HG03039 (cell line): Measurements from ENCODE around the gene OAF.

Experiments used
- ATAC-seq: cut with Tn5 transposase; IDR thresholded peaks from one replicate; pipeline ENCODE4 v1.9.1; 2021; ENCODE audit warnings: mild to moderate bottlenecking, moderate library complexity; ENCODE audit not compliant: unreplicated experiment

The OAF gene

DNA sequence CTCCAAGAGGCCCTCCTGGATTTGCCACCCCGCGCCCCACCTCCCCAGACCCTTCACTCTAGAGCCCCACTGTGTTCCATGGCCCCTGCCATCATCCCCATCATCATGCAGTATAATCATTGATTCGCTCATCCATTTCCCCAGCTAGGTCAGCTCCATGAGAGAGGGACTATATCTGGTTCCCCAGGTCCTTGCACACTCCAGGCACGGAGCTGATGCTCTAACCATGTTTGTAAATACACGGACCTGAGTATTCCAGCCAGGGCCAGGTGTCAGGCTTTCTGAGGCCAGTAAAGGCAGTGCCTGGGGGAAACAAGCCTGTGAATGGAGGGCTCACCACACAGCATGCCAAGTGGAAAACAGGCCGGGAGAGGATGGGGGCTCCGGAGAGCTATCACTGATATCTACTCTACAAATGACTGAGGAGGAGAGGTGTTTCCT lies 27.1 kb upstream of the OAF start:
- ATAC-seq, result no peak

DNA sequence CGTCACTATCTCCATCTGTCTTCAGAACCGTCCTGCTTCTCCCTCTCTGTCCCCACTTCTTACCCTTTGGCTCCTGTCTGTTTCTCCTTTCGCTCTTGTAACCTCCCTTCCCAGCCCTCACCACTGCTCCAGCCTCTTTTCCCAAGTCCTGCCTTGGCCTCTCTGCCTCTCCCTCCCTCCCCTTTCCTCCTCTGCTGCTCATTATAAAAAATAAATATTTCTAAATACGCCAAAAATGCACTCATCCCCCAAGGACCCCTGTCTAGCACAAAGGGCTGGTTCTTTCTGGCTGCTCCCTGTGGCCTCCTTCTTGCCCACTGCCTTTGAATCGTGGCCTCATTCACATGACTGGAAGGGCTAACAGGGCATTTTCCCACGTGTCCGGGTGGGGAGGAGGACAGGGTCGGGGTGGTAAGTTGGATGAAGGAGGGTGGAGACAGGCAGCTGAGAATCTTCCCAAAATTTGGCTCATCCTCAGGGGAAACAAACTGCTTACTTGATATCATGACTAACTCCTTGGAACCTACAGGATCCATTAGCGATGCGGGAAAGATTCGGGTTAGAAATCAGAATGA lies 26.4 kb upstream of the OAF start:
- no peak for ATAC-seq

DNA sequence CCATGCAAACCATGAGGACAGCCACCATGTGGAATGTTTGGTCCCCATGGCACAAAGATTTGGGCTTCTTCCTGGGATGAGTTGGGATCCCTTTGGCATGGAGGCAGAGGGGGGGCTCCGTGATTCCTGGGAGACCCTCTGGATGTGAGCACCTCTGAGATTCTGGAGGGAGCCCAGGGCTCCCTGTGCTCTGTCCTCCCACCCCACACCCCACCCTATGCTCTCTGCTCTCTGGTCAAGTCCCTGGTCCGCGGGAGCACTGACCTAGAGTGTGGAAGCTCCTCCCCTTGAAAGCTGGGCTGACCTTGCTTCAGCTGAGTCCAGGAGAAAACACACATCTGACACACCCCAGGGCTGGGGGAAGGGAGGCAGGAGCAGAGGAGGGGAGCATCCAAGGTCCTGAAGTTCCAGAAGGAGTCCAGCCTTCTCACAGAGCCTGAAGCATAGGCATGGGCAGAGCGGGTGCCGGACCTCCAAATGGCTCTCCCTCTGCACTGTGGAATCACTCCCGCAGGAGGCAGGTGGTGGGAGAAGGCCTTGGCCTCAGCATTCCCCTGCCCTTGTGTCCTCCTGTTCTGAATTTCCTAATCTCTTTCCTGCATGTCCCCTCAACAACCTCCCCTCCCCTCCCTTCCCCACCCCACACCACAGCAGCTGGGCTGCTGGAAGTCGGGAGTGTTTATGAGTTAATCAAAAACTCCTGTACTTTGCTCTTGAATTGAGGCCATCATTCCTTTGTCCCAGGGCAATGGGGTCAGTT lies 25.7 kb upstream of the OAF start:
- no peak for ATAC-seq

DNA sequence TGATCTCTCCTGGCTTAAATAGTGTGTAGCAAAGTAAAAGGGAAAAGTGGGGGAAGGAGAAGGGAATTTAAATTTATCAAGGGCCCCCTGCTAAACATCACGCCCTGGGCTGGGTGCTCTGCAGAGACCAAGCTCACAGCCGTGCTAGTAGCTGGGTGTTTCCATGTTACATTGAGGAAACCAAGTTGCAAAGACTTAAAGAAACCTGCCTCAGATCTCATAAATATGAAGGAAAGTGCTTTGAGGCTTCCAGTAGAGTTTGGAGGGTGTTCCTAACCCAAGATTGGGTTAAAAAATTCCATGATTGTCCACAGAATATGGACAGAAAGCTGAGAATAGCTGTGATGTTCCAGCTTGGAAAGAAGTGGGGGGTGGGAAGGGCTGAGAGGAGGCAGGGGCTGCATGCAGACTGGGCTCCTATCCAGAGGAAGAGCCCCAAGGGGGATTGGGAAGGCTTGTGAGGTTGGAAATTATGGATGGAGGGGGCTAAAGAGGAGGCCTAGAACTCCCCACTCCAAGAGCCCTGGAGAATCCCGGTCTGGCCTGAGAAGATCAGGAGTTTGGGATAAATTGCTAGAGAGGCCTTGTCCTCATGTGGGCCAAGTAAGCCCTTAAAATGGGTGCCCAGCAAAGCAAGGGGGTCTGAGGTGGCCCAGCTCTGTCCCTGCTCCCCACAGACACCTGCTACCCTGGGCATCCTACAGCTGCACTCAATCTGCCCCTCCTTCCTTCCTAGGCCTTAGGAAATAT lies 25.0 kb upstream of the OAF start:
- ATAC-seq, result no peak

DNA sequence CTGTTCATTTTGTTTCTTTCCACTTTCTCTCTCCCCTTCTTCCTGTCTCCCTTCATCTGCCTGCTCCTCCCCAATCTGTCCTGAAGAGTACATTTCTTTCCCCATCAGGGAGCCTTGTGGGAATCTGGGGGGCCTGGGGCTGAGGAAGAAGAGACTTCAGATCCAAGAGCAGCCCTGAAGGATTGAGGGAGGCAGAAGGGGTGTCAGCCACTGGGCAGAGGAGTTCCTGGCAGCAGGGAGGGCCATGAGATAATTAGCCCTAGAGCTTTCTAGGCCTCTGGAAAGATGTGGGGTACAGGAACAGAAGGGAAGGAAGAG lies 24.4 kb upstream of the OAF start:
- ATAC-seq, result no peak

DNA sequence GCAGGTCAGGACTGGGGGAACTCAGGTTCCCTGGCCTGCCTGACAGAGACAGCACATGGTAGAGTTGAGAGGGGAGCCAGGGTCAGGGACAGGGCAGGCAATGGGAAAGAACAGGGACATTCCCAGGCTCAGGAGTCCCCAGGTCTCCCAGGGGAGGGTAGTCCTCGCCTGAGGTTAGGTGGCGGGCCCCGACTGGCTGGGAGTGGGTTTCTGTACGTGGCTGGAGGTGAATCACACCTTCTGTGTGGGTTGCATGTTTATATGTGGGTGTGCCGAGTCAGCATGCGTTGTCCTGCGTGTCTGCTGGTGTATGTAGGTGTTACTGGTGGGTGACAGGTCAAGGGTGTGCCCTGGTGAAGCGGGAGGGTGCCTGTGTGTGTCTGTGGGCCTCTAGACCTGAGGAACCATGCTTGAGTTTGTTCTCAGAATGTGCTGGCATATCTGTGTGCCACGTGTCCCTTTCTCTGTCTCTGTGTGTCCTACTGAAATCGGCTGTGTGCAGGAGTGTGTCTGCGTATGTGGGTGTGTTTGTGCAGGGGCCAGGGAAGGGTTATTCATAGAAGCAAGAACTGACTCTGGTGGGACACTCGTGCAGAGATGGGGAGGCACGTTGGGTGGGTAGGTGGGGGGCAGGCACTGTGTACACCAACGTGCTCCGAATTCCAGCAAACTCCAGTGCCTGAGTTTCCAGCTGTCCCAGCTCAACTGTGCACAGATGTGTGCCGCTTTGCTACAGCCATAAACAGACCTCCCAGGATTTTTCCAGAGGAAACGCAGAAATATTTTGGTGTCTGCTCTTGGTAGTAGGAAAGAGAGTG lies 23.8 kb upstream of the OAF start:
- no peak for ATAC-seq

DNA sequence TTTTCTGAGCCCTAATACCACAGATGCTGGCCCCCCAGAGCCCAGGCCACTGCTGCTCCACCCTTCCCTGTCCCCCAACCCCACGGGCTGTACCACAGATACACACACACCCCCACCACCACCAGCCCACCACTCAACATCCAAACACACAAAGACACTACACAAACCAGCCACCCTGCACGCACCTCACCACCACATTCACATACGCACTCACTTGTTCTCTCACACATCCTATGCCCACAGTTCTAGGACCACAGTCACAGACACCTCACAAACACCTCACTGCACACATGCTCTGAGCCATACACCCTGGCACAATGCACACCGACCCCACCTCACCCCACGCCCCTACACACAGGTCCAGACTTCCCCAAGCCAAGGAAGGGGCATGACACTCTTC lies 22.5 kb upstream of the OAF start:
- no peak for ATAC-seq

DNA sequence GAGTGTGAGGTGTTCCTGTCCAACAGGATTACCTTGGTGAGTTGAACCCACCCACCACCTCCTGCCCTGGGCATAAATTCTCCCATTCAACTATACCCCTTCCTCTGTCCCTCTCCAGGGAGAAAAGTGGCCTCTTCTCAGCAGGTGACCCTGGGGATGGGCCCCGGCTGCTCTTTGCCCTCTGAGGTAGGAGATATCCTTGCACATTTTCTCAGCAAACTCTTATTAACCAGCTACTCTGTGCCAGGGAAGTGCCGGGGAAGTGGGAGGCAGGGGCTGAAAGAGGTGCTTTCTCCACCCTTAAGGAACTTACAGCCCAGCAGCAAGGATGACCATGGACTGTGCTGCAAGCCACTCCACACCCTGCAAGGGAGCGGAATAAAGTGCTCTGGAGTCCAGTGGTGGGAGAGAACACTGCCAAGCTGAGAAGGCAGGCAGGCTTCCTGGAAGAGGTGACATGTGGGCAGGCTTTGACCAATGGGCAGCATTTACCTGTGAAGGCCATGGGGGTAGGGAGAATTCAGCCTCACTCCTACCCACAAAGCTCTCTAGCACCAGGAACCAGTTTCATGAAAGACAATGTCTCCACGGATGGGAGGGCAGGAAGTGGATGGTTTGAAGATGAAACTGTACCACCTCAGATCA lies 21.9 kb upstream of the OAF start:
- no peak for ATAC-seq

DNA sequence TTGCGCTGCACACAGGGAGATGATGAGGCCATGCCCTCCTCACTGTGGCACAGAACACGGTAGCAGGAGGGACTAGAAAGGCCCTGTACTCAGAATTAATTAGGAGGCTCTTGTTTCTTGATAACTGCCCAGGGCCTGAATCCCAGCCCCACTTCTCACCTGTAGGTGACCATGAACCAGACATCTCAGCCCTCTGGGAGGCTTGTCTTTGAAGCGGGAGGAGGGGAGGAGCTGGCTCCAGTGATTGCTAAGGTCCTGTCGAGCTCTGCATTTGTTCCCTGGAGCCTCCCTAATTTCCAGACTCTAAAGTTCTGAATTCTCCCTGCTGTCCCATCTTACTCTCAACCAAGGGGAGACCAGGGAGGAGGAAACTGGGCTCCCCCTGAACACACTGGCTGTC lies 19.8 kb upstream of the OAF start:
- ATAC-seq, result no peak

DNA sequence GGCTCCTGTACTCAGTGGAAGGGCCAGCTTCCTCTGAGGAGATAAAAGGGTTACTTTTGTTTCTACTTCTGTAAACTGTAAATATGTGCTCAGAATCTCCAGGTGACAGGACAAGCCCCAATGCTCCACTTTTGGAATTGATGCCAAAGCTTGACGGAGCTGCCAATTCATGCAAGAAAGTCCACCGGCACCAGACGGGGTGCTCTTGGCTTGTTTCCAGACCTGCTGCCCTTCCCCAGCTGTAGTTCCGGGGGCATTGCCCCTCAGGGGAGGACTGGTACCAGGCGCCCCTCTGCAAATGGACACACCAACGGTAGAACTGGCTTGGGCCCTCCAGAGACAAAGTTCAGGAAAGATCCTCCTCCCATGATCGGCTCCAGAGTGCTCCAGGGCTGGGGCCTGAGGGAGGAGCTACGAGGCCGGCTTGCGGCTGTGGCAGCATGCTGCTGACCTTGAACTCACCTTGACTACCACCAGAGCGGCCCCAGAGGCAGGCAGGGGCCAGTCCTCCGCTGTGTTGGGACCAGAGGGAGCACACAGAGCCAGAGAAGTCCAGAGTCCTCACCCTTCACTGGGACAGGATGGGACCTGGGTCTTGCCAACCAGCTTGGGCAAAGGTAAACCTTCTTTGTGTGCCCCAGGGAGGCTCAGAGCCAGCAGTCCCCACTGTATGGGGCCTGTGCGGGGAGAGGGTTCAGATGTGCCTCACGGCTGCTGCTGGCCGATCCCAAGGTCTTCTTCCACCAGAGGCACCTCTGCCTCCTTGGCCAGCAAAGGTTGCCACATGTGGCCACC lies 17.8 kb upstream of the OAF start:
- no peak for ATAC-seq

DNA sequence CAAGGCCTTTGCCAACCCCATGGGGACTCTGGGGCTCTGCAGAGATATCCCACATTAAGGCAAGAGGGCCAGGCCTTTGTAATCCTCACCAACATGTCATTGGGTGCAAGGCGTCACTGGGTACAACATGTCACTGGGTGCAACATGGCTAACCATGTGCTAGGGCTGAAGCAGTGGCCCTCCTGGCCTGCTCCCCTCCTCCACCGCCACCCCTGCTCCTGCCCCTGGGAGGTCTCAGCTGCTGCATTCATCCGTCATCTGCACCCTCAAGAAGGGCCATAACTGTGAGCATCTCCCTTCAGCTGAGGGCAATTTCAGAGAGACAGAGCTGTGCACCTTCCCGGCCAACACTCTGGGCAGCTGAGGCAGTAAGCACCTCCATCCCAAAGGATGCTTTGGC lies 16.7 kb upstream of the OAF start:
- no peak for ATAC-seq

DNA sequence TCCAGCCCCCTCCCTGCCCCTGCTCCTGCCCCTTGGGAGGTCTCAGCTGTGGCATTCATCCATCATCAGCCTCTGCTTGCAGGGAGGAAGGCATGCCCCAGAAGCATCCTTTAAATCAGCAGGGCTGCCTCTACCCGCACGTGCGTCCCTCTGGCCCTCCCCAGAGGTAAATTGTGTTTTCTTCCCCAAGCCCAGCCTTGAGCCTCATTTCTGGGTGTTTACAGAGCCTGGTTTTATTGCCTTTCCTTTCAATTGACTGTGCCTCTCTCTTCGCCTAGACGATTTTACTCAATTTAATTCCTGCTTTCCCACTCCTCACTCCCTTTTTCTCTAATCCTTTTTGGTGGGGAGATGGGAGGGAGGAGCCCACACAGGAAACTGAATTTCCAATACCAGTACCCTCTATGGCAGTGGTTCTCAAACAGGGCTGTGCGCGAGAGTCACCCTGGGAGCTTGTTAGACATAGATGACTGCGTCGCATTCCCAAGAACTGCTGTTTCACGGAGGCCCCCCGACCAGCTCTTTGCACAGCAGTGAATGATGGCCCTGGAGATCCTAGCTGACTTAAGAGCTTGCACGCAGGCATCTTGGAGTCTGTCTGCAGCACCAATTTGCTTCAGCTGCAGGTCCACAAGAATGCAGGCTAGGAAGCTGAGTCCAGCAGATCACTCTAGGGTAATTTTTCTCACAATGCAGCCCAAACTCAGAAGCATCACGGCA lies 15.1 kb upstream of the OAF start:
- ATAC-seq, result no peak

DNA sequence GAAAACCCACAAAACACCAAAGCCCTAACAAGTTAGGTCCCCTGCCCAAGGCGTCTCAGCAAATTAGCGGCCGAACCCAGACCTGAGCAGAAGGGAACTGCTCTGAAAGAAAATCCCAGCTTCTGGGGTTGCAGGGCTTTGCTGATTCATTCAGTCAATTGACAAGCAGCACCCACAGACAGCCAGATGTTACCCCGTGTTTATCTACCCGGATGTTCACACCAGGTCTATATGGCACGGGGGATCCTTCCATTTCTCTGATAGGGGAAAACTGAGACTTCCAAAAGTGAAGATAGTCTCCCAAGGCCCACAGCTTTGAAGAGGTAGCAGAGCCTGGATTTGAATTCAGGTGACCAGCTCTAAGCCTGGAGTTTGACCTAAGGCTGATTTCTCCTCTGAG lies 14.0 kb upstream of the OAF start:
- ATAC-seq, result no peak

DNA sequence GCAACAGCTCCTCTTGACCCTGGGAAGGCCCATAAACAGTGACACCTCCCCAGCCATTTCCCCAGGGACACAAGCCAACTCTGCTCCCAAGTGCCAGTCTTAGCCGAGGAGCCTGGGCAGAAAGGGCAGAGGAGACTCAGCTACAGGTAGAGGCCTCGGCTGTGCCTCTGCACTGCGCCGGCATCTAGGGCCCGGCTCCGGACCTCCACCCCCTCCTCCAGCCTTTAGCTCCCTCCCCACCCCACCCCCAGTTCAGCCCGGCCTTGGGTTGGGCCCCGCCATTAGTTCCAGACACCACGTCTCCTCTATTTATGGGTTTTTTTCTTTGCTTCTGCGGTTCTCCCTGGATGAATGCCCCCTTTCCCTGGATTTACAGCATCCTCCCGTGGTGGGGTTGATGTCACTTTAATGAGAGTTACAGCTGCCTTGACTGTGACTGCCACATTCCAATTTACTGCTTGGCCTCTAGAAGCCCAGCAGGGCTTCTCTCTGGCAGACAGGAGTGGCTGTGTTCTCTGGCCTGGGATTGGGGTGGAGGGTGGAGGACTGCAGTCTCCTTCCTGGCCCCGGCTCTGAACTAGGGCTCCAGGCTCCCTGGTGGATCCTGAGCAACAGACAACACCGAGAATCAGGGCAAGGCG lies 13.5 kb upstream of the OAF start:
- no peak for ATAC-seq

DNA sequence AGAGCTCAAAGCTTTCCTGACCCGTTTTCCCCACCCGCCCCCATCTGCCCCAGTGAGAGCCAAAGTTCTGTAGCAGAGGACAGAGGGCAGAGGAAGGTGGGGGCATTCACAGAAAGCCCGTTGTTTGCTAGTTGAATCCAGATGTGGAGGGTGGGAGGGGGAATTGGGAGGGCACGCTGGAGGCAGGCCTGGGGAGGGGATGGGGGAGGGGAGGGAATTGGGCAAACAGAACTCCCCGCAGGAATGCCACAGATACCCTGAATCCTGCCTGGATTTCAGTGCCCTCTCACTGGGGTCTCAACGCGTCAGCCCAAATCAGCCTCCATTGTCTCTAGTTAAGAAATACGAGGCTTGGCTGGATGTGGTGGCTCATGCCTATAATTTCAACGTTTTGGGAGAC lies 12.9 kb upstream of the OAF start:
- no peak for ATAC-seq

DNA sequence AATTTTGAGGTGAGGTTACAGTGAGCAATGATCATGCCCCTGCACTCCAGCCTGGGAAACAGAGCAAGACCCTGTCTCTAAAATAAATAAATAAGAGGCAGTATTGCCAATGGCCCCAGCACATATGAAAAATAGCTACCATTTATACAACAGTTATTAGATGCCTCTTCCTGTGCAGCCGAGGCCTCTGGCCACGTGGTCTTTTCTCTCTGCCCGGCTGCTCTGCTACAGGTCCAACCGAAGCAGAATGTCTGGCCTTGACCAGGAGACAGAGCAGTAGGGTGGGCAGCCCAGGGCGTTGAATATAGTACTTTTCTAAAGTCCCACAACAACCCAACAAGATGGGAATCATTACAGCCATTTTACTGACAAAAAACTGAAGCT lies 12.4 kb upstream of the OAF start:
- ATAC-seq, result no peak

DNA sequence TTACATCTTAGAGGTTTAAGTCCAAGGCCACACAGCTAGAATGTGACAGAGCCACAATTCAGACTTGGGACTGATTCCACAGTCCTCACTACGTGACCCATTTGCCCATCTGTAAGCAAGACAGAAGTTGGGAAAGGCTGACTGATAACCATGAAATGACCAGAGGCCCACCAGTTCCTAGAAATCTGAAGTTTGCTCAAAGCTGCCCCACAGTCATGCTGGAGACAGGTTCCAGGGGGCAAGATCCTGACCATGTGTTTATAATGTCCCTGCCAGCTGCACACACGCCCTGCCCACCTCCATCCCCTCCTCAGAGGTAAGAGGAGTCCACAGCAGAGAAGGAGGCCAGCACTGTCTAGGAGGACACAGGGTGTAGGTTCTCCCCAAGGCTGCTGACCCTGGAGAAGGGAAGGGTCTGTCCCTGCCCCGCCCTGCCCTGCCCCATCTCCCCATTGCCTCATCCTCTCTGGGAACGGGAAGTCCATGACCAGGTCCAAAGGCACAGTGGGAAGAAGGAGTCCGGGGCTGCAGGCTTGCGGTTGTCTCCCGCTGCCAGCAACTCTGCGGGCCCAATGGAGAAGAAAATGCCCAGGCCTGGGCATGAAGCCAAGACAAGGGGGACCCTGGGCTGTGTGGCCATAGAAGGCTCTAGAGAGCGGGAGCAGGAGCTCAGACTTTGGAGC lies 11.9 kb upstream of the OAF start:
- ATAC-seq, result no peak

DNA sequence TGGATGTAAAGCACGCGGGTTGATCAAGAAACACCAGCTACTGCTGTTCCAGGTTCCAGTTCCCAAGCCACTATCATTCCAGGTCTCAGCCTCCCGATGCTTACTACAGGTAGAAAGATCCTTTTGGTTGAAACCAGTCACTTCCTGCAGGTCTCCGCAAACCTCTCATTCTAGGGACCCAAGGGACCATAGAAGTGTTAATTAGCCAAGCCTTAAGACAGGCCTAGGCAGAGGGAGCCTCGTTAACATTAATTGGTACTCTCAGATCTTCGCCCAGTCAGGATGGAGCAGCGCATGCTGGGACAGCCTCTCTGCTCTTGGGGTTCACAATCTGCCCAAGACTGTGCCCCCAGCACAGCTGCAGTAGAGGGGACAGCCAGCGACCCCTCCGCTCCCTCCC lies 11.2 kb upstream of the OAF start:
- no peak for ATAC-seq

DNA sequence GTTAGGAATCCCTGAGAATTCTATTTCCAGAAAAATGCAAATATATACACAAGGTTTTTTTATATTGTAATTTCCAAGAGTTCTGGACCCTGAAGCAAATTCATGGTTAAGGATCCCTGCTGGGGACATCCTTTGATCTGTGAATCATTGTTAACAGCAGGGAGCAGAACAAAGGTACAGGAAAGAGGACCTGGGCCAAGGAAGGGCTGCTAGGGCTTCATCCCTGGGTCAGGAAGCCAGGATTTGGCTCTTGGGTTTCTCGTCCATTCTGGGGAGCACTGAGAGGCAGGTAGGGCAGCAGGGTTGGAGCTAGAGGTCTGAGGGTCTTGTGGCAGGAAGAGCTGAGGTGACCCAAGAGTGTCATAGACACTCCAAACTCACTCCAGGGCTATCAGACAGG lies 10.2 kb upstream of the OAF start:
- no peak for ATAC-seq
